GM12878 (cell line): ENCODE measurements around the gene EEF1AKMT2. TPM values are rescaled to one million over a fixed set of nuclear protein-coding genes. Genes with fewer than 3 reads are reported as not detected.
A peak's percentile ranks its signal among the peaks of the same experiment; 100 is the strongest.

Experiments used
- ATAC-seq: fragments of 200-7000 bp; cut with Tn5 transposase; 3 replicates; pipeline ENCODE4 v1.9.1; 2020; ENCODE audit warnings: mild to moderate bottlenecking, moderate library complexity
- BruUV-seq: library from RNA; stranded (reverse); fragments of 400-500 nt; replicated peaks from 2 replicates; lab custom pipeline; 2021; lab: Mats Ljungman, UMichigan
- CTCF ChIA-PET: fragments of 300-600 bp; sonication (Branson Sonifier 250); formaldehyde crosslinking; extraction: SDS; loops from one replicate; lab custom pipeline; 2021; ENCODE audit warnings: inconsistent platforms; lab: Yijun Ruan, JAX
- POLR2A ChIA-PET: fragments of 350-600 bp; formaldehyde crosslinking; extraction: SDS; loops from one replicate; lab custom pipeline; 2021; ENCODE audit warnings: inconsistent platforms; lab: Charles Lee
- RAD21 ChIA-PET: fragments of 300-600 bp; sonication (Branson Sonifier 250); formaldehyde crosslinking; loops from one replicate; lab custom pipeline; 2023; ENCODE audit warnings: antibody characterized with exemption; ENCODE audit not compliant: unreplicated experiment; lab: Charles Lee
- SMC1A ChIA-PET: fragments of 300-600 bp; sonication (Branson Sonifier 250); formaldehyde crosslinking; loops from one replicate; lab custom pipeline; 2023; ENCODE audit not compliant: unreplicated experiment, uncharacterized antibody; lab: Charles Lee
- DNase-seq: peaks from one replicate; pipeline ENCODE4 v3.0.0-alpha.2; 2011; ENCODE audit warnings: low read depth, low spot score
- FAIRE-seq: peaks from 3 replicates; lab custom pipeline; 2011; peaks lifted over from hg19 to GRCh38; lab: Jason Lieb, UNC
- H2AFZ ChIP-seq: 2 replicates; pipeline ENCODE4 v1.6.0; 2011; ENCODE audit warnings: low read depth, low read length, control low read depth; ENCODE audit not compliant: control insufficient read depth
- H3K27ac ChIP-seq: 2 replicates; pipeline ENCODE4 v1.5.1; 2011; ENCODE audit warnings: control low read depth; ENCODE audit not compliant: control insufficient read depth, insufficient read depth
- H3K27me3 ChIP-seq, 2 experiments: replicated peaks in 1 of 2; 2 replicates each; pipeline versions ENCODE4 v1.6.0 to v1.6.1; 2011; ENCODE audit warnings: low read length in 1 of 2; ENCODE audit not compliant: control insufficient read depth in 2 of 2, insufficient read depth in 2 of 2
- H3K36me3 ChIP-seq, 2 experiments: 2 replicates each; pipeline ENCODE4 v1.5.1; 2011; ENCODE audit warnings: low read length in 1 of 2; ENCODE audit not compliant: control insufficient read depth in 2 of 2, insufficient read depth in 2 of 2
- H3K4me1 ChIP-seq: 2 replicates; pipeline ENCODE4 v1.6.1; 2011; ENCODE audit warnings: mild to moderate bottlenecking, low read length, moderate library complexity, mixed read lengths; ENCODE audit not compliant: control insufficient read depth, insufficient read depth
- H3K4me2 ChIP-seq: 2 replicates; pipeline ENCODE4 v1.6.0; 2011; ENCODE audit warnings: control low read depth; ENCODE audit not compliant: control insufficient read depth, insufficient read depth
- H3K4me3 ChIP-seq: fragments of 200-600 bp; sonication (generic); 2 replicates; pipeline ENCODE4 v1.5.1; 2016
- H3K79me2 ChIP-seq: 2 replicates; pipeline ENCODE4 v1.6.0; 2011; ENCODE audit warnings: low read length; ENCODE audit not compliant: control insufficient read depth, insufficient read depth
- H3K9ac ChIP-seq: 2 replicates; pipeline ENCODE4 v1.8.0; 2011; ENCODE audit warnings: low read length, control low read depth, mixed read lengths; ENCODE audit not compliant: control insufficient read depth, insufficient read depth
- H3K9me3 ChIP-seq: replicated peaks from 3 replicates; pipeline ENCODE4 v1.5.1; 2011; ENCODE audit warnings: mild to moderate bottlenecking, low read length; ENCODE audit not compliant: control insufficient read depth, insufficient read depth
- H4K20me1 ChIP-seq: 2 replicates; pipeline ENCODE4 v1.6.0; 2011; ENCODE audit not compliant: control insufficient read depth, insufficient read depth
- ATF3 ChIP-seq: IDR thresholded peaks from 2 replicates; pipeline ENCODE4 v1.6.1; 2011; ENCODE audit warnings: low read depth, mild to moderate bottlenecking, low read length, moderate library complexity, borderline replicate concordance; ENCODE audit errors: extremely low read depth
- ATF7 ChIP-seq: fragments of 450-650 bp; IDR thresholded peaks from 2 replicates; pipeline ENCODE4 v1.6.1; 2016; ENCODE audit warnings: low read depth, mild to moderate bottlenecking
- E4F1 ChIP-seq: fragments of 450-650 bp; IDR thresholded peaks from 2 replicates; pipeline ENCODE4 v1.6.1; 2018; ENCODE audit warnings: borderline replicate concordance, mild to moderate bottlenecking; ENCODE audit not compliant: partially characterized antibody
- EGR1 ChIP-seq, 2 experiments: IDR thresholded peaks; 1 replicate in 1 of 2; 2 replicates in 1 of 2; pipeline ENCODE4 v1.6.1; 2011 to 2012; ENCODE audit warnings: low read depth in 2 of 2, low read length in 2 of 2, borderline replicate concordance in 1 of 2, mild to moderate bottlenecking in 1 of 2, moderate library complexity in 1 of 2
- GATAD2B ChIP-seq: fragments of 450-650 bp; conservative IDR thresholded peaks from 2 replicates; pipeline ENCODE4 v1.6.1; 2017; ENCODE audit warnings: low read depth, mild to moderate bottlenecking, moderate library complexity
- NR2C1 ChIP-seq: fragments of 450-650 bp; IDR thresholded peaks from 2 replicates; pipeline ENCODE4 v1.6.1; 2017; ENCODE audit warnings: antibody characterized with exemption, mild to moderate bottlenecking, moderate library complexity
- POLR2AphosphoS5 ChIP-seq: IDR thresholded peaks from 2 replicates; pipeline ENCODE4 v1.6.1; 2011; ENCODE audit warnings: mild to moderate bottlenecking, low read length, inconsistent platforms
- POU2F2 ChIP-seq: IDR thresholded peaks from 3 replicates; pipeline ENCODE4 v1.6.1; 2011; ENCODE audit warnings: low read depth, mild to moderate bottlenecking, low read length, borderline replicate concordance
- RUNX3 ChIP-seq: IDR thresholded peaks from 2 replicates; pipeline ENCODE4 v1.6.1; 2012; ENCODE audit warnings: low read length, inconsistent platforms
- SMARCA5 ChIP-seq: fragments of 450-650 bp; IDR thresholded peaks from 2 replicates; pipeline ENCODE4 v1.6.1; 2017; ENCODE audit warnings: mild to moderate bottlenecking
- SRF ChIP-seq, 2 experiments: IDR thresholded peaks; 2 replicates each; pipeline ENCODE4 v1.6.1; 2011; ENCODE audit warnings: low read depth in 2 of 2, low read length in 2 of 2, mild to moderate bottlenecking in 1 of 2, moderate library complexity in 1 of 2
- SUZ12 ChIP-seq: fragments of 200-600 bp; sonication (generic); IDR thresholded peaks from one replicate; pipeline ENCODE4 v1.6.1; 2018; ENCODE audit warnings: antibody characterized with exemption, mild to moderate bottlenecking; ENCODE audit not compliant: unreplicated experiment
- TAF1 ChIP-seq: IDR thresholded peaks from 2 replicates; pipeline ENCODE4 v1.6.1; 2011; ENCODE audit warnings: mild to moderate bottlenecking, low read depth, low read length, borderline replicate concordance
- TCF12 ChIP-seq: IDR thresholded peaks from 2 replicates; pipeline ENCODE4 v1.6.1; 2011; ENCODE audit warnings: low read depth, mild to moderate bottlenecking, low read length
- TCF7 ChIP-seq: IDR thresholded peaks from 2 replicates; pipeline ENCODE4 v1.6.1; 2014; ENCODE audit warnings: antibody characterized with exemption, borderline replicate concordance
- YY1 ChIP-seq: IDR thresholded peaks from 2 replicates; pipeline ENCODE4 v1.6.1; 2011; ENCODE audit warnings: low read depth, mild to moderate bottlenecking, low read length
- ZBED1 ChIP-seq: IDR thresholded peaks from 2 replicates; pipeline ENCODE4 v1.6.1; 2016; ENCODE audit warnings: borderline replicate concordance
- WGBS: methylation state at CpG from one replicate; pipeline ENCODE4 v1.1.6; 2016; ENCODE audit warnings: low lambda C conversion rate; ENCODE audit not compliant: insufficient replicate concordance, insufficient coverage; ENCODE audit errors: missing lambda C conversion rate; 5-methylcytosine and 5-hydroxymethylcytosine counted together
- in situ Hi-C: fragments of 300-500 bp; cut with MboI; formaldehyde crosslinking; loops from 9 replicates; pipeline ENCODE4 v1.14.3; 2018; ENCODE audit warnings: mixed read lengths
- intact Hi-C: fragments of 100-400 bp; cut with micrococcal nuclease; formaldehyde crosslinking; loops from one replicate; pipeline ENCODE4 v1.14.2; 2022; ENCODE audit not compliant: unreplicated experiment
- polyA plus RNA-seq, 11 experiments: library from polyadenylated mRNA; depleted of rRNA in 4 of 11; unstranded in 6 of 11; stranded (reverse) in 5 of 11; fragments of >200 nt; fragmentation: Nextera tagmentation in 4 of 11; fragmentation: Illumina TruSeq in 1 of 11; extraction: Ambion mirVana in 4 of 11; extraction: Trizol in 1 of 11; gene quantifications; 1 replicate in 1 of 11; 2 replicates in 10 of 11; pipeline versions ENCODE4 v1.2.1 to v1.2.3, GENCODE V29; 2011 to 2016; ENCODE audit warnings: inconsistent platforms in 2 of 11, missing spikeins in 2 of 11, low read depth in 1 of 11
- total RNA-seq, 4 experiments: library from RNA; depleted of rRNA in 3 of 4; stranded (reverse); fragments of >200 nt in 3 of 4; fragmentation: Illumina TruSeq in 1 of 4; extraction: Trizol in 1 of 4; gene quantifications; 2 replicates each; pipeline versions ENCODE4 v1.2.1 to v1.2.3, GENCODE V29; 2013 to 2021
- TF ChIP-seq, protein P1 (sequence below): fragments of 450-650 bp; IDR thresholded peaks from 2 replicates; pipeline ENCODE4 v1.6.1; 2017; ENCODE audit warnings: borderline replicate concordance

The EEF1AKMT2 gene
- total and polyA plus RNA-seq, 10 of the 15 experiments (the other 5 are each of a cell fraction or from before 2014, with no cell fraction given) = 9.1 to 29.3 (median 23.6) TPM

DNA sequence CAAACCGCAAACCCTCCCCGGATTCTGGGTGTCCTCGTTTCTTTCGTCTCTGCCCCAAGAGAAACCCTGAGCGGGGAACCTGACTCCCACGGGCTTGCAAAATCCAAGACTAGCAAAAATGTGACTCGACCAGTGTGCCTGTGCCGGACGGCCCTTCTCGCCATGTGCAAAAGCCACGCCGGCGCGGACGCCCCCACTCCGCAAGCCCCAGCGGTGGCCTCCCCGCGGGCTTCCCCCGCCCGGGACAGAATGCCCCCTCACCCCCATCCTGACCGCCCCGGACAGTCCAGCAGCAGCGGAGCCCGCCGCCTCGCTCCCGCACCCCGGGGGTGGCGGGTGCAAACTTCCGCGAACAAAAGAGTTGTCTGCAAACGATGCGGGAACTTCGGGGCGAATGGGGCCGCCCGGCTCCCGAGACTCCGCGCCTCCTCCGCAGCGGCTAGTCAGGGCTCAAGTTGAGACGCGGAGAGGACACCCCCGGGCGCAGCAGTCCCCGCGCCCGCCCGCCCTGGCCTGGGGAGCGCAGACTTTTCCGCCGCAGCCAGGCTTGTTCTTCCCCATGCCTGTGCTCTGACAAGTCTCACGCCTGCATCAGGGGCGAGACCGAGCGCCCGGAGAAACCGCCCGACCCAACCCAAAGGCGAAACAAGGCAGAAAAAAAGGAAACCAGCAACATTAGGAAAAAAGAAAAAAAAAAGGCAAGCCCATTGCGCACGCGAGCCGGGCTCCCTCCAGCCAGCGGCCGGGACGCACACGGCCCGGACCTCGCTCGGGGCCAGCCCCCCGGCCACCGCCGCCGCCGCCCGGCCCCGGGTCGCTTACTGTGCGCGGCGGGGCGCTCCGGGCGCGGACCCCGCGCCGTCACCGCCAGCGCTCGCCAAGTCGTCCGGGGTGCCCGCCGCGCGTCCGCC, 48.2 kb downstream of the EEF1AKMT2 start:
- Histone ChIP-seq H3K4me3 (peak overlapping the region; percentile 84), H3K9ac (peak overlapping the region; percentile 68), H3K4me2 (peak overlapping the region; percentile 68), H3K4me1 (peaks cover 29% of the 10 kb centered on the region), H3K9me3 (no peaks in the 10 kb centered on the region), H2AFZ (peak overlapping the region; percentile 57), H3K79me2 (peaks cover 36% of the 10 kb centered on the region), H4K20me1 (no peaks in the 10 kb centered on the region), H3K36me3 (no peaks in the 10 kb centered on the region; a peak in 1 of 4 replicates), H3K27me3 (no peaks in the 10 kb centered on the region), H3K27ac (peak overlapping the region; percentile 59)
- under 1% methylated on average over 57 of the region's 101 CpGs for WGBS
- POLR2A ChIA-PET = interaction anchor here (0.6 to 4.9 kb wide), 7 partner anchors 10 to 1425 kb away, joined by 3 to 134 read pairs (median 3); no protein-coding TSS in a partner anchor
- BruUV-seq = no TSS peak
- SMC1A ChIA-PET = interaction anchor here (0.6 to 8.0 kb wide), 7 partner anchors 19 to 205 kb away, joined by 3 to 351 read pairs (median 67); no protein-coding TSS in a partner anchor
- DNase-seq = no peak
- CTCF ChIA-PET = interaction anchor here (0.7 to 4.9 kb wide), 15 partner anchors 13 to 213 kb away, joined by 3 to 319 read pairs (median 30); no protein-coding TSS in a partner anchor
- intact Hi-C loops = loop anchor here (5.0 to 10.0 kb wide), 5 partner anchors 84 to 749 kb away; no protein-coding TSS in a partner anchor
- in situ Hi-C loops = loop anchor here (5.0 kb wide), 1 partner anchor 206 kb away; no protein-coding TSS in a partner anchor
- peak; percentile 17 for ATAC-seq
- FAIRE-seq = no peak
- RAD21 ChIA-PET = interaction anchor here (0.7 to 8.2 kb wide), 14 partner anchors 10 to 214 kb away, joined by 3 to 360 read pairs (median 30); no protein-coding TSS in a partner anchor
- no peak for TF ChIP-seq NR2C1
- no peak for TF ChIP-seq SMARCA5
- peak; percentile 25; the same call in 1 of the 2 replicates for TF ChIP-seq RUNX3
- no peak for TF ChIP-seq SUZ12
- TF ChIP-seq ZBED1 = no peak
- no peak for TF ChIP-seq GATAD2B
- TF ChIP-seq TCF12 = no peak
- TF ChIP-seq TCF7 = no peak
- TF ChIP-seq ATF7 = no peak
- TF ChIP-seq TAF1 = no peak
- no peak for TF ChIP-seq SRF (IDR thresholded peaks at IDR 0.05; ENCODE audit: low read depth in 2 of 2, low read length in 2 of 2)
- TF ChIP-seq POU2F2 = no peak
- TF ChIP-seq YY1 = 0 out of 2 replicates have a peak, but pooled peaks have one; percentile 7
- TF ChIP-seq, protein P1, sequence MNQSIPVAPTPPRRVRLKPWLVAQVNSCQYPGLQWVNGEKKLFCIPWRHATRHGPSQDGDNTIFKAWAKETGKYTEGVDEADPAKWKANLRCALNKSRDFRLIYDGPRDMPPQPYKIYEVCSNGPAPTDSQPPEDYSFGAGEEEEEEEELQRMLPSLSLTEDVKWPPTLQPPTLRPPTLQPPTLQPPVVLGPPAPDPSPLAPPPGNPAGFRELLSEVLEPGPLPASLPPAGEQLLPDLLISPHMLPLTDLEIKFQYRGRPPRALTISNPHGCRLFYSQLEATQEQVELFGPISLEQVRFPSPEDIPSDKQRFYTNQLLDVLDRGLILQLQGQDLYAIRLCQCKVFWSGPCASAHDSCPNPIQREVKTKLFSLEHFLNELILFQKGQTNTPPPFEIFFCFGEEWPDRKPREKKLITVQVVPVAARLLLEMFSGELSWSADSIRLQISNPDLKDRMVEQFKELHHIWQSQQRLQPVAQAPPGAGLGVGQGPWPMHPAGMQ = no peak
- TF ChIP-seq POLR2AphosphoS5 = no peak
- no peak for TF ChIP-seq E4F1
- peak in 1 of 2 experiments; percentile 41; a peak in 1 of 3 replicates for TF ChIP-seq EGR1 (IDR thresholded peaks at IDR 0.05; ENCODE audit: borderline replicate concordance in 1 of 2, low read depth in 2 of 2, low read length in 2 of 2)
- no peak for TF ChIP-seq ATF3
